Islet of Langerhans (tissue), 1 donor: ENCODE results near the gene FKRP.

Source experiments
- FAIRE-seq: peaks from one replicate; lab custom pipeline; 2011; peaks lifted over from hg19 to GRCh38; lab: Jason Lieb, UNC

FKRP gene

DNA sequence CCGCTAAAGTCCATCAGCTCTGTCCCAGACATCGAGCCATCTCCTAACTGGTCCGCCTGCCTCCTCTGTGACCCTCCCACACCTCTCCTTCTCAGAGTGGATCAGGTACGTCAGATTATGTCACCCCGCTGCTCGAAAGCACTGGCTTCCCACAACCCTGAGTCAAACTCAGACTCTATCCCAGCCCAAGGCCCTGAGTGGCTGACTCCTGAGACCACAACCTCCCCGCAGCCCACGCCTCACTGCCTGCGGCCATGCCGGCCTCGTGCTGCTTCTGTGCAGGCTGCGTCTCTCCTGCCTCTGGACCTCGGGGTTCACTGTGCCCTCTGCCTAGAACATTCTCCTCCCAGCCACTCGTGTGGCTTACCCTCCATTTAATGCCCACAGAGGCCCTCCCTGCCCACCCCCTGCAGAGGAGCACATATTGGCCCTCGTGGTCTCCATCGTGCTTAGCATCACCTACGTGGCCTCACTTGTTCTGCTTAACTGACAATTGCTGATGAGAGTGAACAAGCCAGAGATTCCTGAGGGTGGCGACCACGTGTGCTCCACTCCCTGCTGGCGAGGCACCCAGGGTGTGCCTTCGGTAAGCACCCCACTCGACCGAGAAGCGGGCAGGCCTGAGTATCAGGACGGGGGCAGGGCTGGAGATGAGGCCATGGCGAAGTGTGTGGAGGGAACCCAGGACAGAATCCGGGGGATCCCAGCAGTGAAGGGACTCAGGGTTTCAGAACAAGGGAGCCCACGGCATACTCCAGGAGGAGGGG is 13.5 kb upstream of the FKRP start:
- FAIRE-seq: no peak

DNA sequence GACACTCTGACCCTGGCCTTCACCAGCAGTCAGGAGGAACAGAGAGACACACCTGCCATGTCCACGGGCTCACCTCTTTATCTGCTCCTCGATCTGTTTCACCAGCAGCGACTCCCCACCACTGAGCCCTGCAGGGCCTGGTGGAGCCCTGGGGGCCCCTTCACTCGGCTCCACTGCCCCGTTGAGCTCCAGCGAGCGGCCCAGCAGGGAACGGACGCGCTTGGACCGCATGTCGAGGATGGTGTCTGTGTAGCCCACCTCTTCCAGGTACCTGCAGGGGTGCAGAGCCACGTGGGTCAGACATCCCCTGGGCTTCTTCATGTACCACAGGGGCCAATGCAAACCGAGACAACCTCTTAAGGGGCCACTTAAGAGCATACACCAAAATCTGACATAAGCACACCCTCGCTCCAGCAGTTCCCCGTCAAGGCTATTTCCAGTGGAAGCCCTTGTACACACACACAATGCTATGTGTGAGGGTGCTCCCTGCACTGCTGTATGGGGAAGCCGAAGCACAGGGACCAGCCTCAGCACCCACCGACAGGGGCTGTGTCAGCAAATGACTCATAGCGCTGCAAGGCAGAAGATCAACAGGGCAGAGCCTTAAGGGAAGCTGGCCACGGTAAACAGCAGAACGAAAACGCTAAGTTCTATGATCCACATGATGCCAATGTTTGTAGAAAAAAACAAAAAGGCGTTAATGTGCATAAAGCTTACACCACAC is 12.7 kb upstream of the FKRP start:
- FAIRE-seq: no peak

DNA sequence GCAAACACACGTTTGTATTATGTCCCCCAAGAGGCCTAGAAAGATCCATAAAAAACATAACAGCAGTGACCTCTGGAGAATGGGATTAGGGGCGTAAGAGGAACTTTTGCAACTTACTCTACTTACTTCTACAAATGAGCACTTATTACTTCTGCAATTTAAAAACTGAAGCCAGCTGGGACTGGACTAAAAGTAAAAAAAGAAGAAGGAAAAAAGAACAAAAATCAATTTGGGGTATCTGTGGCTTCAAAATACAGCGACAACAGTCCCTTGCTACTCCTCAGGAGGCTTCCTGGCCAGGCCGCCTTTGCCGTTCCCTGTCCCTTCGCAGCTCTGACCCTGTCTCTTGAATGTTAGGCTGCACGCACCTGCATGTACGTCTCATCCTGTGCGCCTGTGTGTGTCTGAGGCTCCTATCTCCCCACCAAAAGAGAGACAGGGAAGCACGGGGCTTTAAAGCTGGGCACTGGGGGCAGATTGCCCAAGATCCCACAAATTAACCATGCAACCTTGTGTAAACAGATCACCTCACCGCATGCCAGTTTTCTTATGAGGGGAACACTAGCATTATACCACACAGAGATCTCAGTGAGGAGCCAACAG is 12.1 kb upstream of the FKRP start:
- no peak for FAIRE-seq

DNA sequence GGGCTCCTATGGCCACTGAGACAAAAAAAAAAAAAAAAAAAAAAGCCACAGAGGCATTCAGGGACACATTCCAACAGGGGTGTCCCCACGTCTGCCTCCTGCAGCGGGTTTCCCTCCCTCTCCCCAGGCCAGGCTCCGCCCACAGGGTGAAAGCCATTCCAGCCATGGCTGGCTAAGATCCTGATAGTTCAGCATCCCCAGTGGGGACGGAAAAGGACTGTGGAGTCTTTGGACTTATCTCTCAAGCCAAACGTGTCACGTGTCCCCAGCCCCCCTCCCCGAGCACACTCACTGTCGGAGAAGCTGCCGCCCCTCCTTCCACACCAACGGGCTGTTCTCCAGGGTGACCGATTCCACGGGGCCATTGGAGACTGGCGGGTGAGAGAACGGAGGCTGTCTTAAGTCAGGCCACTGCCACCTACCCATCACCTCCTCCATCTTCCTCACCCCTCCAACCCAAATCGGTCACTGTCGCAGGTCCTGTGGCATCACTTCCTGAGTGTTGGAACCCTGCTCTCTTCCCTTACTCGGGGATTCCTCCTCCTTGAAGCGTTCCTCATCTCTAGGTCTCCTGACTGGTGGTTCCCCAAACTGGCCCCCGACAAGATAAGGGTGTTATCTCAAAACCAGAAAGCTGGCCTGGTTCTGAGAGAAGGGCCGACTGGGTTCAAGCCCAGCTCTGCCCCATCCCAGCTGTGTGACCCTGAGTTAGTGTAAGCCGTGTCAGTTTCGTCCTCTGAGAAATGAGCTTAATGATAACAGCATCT is 9.1 kb upstream of the FKRP start:
- no peak for FAIRE-seq

DNA sequence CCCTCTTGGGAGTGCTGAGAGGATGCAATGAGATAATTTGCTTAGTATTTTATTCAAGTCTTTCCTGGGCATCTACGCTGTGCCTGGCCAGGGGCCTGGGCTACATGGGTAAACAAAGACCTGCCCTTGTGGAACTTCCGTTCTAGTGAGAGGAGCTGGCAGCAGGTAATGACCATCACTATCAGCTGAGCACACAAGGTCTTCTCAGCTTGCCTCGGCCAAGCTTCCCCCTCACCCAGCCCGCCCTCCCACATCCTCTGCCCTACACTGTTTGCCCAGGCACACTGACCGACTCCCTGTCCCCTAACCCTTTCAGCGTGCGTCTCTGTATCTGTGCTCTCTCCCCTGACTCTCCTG is 8.6 kb upstream of the FKRP start:
- FAIRE-seq: no peak

DNA sequence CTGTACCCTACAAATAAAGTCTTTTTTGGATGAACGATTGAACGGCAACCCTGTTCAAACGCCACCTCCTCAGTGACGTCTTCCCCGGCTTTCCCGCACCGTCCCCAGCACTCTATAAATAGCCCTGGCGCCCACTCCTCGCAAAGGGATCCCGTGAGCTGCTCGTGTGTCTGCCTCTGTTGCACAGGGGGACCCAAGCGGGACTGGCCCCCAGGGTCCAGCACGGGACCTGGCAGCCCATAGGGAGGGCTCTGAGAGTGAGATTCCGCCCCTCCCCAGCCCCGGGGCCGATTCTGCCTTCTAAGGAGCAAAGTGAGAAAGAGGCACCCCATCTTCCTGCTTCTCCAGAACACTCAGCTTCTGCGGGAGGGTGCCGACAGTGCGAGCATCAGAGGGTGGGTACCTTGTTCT is 8.1 kb upstream of the FKRP start:
- no peak for FAIRE-seq

DNA sequence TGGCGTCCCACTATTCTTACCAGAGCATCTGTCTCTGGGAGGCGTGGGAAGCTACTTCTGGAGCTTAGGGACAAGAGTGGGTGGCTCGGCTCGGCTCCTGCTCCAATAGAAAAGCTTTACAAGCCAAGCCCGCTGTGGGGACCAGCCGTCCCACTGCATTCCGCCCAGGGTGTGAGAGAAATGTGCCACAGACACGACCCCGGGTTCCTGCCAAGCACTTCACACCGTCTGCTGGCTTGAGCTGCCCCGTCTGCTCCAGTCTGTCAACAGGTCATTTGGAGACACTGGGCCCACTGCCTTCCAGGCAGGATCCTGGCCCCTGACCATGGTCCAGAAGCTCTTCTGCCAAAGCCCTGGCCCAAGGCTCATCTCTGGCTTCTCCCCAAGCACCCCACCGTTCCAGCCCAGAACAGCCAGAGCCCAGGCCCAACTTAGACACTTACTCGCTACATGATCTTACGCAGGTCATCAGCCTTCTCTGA is 6.5 kb upstream of the FKRP start:
- no peak for FAIRE-seq

DNA sequence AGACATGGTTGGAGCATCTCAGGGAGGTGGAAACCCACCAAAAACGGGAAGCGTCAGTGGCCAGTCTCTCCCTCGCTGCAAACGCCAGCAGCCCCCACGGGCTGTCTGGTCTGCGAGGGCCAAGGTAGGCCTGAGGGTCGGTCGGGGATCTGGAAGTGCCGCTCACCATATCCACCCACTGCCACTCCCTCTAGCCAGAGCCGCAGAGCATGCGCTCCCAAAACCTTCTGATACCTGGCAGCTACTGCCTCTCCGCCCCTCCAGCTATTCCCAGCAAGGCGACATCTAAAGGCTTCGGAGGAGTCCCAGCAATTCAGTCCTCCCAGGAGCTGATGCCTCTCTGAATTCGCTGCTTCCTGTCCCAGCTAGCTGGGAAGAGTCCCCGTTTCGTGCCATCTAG is 4.4 kb upstream of the FKRP start:
- FAIRE-seq: no peak

DNA sequence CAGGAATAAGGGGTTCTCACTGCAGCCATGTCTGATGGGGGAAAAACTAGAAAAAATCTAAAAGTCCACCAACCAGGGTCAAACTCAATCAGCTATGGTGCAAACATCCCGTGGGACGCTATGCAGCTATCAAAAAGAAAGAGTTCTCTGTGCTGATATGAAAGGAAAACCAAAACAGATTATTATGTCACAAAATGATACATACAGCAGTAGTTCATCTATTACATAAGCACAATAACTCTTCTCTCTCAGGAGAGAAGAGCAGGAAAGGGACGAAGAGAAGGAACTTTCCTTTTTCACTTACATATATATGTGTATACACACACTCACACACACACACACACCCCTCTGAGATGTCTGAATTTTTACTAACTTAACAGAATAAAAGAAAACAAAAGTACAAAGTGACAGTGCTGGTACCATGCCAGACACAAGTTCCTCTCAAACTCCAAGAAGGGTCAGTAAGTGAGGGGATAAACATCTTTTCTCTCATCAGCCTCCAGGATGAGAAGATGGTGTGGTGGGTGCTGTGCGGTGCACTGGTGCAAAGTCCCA is 2.9 kb upstream of the FKRP start:
- no peak for FAIRE-seq

DNA sequence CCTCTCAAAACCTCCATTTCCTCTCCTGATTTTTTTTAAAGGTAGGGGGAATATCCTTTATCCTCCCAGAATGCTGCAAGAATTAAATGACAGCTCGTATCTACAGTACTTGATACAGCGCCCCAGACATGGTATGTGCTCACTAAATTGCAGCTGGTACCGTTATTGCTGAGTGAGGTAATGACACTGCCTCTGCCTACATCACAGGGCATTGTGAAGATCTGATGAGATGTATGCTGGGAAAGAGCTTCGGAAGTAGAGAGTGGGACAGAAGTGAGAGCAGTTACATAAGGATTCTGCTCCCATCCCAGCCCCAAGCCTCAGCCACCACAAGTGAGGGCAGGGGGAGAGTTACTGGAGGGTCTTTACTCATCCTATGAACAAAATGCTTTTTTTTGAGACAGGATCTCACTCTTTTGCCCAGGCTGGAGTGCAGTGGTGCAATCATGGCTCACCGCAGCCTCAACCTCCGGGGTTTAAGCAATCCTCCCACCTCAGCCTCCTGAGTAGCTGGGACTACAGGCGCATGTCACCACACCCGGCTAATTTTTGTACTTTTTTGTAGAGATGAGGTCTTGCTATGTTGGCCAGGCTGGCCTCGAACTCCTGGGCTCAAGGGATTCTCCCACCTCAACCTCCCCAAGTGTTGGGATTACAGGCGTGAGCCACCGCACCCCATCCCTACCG is 1.7 kb upstream of the FKRP start:
- FAIRE-seq: no peak

DNA sequence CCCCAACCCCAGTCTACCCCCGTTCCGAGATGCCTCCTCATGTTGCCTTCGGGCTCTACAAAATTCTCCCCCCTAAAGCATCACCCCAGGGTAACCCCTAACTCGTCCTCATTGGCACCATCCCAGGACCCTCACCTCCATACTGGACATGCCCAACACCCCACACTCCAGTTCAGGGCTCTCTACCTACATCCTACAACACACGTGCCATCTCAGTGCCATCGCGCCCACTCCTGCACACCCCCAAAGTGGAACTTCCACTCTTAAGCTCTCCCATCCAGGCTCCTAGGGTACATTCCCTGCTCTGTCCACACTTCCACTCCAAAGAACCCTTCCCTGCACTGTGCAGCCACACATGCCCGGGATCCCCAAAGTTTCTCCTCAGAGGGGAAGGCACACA is 827 bp upstream of the FKRP start:
- no peak for FAIRE-seq

DNA sequence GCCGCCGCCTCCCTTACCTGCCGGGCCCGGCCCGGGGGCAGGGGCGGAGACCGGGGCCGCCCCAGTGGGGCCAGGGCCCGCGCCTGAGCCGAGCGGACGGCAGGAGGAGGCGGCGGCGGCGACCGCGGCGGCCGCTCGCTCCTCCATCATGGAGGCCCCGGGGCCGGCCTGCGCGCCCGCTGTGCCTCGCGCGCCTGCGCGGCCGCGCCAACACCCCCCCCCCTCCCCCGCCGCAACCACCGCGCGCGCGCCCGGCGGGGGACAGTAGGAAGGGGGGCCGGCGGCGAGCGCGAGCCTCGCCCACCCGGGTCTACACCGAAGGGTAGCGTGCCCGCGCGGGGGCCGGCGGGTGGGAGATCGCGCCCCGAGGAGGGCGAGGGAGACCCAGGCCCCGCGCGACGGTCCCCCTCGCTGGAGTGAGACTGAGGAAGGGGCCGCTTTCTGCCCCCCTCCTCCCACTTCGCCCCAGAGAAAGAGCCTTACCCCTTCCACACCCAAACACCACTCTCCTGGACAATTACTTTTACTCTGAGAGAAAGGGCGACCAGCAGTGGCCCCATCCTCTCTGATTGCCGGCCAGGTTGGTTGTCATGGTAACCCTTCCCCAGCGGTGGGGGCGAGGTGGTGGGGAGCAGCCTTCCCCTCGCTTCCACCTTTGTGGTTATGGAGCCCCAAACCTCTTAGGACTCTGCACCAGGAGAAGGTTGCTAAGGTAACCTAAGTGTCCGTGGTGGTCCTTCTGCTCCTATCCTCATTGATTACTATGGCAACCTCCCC is 612 bp downstream of the FKRP start, which contains the start of gene STRN4:
Gene STRN4 (minus strand): TSS at position 170 of the 777 bp plus-strand sequence. CDS start 20 bp downstream, at position 150.
- FAIRE-seq: no peak

DNA sequence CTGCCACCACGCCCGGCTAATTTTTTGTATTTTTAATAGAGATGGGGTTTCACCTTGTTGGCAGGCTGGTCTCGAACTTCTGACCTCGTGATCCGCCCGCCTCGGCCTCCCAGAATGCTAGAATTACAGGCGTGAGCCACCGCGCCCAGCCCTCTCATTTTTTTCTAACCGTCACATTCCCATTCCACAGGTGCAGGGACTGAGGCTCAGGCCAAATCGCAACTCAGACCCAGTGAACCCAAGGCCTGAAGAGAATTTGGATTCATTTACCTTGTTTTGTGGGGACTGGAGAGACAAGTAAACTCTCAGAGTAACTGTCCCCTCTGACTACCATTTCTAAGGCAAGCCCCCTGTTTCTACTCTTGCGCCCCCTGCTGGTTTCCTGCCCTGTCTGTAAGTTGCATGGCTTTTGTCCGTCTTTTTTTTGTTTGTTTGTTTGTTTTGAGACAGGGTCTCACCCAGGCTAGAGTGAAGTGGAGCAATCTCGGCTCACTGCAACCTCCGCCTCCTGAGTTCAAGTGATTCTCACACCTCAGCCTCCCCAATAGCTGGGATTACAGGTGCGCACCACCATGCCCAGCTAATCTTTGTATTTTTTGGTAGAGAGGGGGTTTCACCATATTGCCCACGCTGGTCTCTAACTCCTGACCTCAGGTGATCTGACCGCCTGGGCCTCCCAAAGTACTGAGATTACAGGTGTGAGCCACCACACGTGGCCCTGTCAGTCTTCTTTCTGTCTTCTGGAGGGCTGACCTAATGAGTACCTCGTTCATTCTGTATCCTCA is 2.7 kb downstream of the FKRP start:
- FAIRE-seq: no peak

DNA sequence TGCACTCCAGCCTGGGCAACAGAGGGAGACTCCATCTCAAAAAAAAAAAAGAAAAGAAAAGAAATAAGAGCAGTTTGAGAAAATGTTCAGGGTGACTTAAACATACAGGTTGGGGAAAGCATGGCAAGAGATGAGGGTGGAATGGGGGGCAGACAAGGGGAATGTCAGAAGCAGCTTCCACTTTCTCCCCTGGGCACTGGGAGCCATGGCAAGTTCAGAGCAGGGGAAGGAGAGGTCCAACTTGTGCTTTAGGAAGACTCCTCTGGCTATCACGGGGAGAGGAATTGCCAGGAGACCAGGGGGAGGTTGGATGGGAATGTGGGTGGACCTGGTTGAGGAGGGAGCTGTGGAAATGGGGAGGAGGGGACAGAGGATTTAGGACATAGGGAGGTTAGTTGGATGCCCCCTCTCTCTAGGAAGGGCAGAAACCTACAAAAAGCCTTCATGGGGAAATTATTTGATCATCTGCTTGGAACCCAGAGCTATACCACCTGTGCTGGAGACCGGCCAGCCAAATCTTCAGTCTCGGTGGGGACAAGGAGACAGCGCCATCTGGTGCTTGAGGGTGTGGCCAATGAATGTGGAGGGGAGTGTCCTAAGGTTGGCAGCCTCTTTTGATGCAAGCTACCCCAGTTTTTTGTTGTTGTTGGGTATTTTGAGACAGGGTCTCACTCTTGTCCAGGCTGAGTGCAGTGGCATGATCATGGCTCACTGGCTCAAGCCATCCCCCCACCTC is 7.7 kb downstream of the FKRP start:
- FAIRE-seq: no peak

DNA sequence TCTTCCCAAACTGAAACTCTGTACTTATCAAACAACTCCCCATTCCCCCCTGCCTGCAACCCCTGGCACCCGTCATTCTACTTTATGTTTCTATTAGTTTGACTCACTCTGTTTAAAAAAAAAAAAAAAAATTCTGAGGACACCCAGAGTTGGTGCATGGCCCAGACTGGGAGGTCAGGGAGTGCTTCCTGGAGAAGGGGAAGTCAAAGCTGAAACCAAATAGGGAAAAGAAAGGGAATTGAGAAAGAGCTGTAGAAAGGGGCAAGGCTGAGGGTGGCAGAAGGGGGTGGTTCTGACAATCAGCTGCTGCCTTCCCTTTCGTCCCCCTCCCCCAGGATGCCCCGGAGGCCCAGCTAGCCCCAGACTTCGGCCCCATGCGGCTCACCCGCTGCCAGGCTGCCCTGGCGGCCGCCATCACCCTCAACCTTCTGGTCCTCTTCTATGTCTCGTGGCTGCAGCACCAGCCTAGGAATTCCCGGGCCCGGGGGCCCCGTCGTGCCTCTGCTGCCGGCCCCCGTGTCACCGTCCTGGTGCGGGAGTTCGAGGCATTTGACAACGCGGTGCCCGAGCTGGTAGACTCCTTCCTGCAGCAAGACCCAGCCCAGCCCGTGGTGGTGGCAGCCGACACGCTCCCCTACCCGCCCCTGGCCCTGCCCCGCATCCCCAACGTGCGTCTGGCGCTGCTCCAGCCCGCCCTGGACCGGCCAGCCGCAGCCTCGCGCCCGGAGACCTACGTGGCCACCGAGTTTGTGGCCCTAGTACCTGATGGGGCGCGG is 9.4 kb downstream of the FKRP start:
- no peak for FAIRE-seq

DNA sequence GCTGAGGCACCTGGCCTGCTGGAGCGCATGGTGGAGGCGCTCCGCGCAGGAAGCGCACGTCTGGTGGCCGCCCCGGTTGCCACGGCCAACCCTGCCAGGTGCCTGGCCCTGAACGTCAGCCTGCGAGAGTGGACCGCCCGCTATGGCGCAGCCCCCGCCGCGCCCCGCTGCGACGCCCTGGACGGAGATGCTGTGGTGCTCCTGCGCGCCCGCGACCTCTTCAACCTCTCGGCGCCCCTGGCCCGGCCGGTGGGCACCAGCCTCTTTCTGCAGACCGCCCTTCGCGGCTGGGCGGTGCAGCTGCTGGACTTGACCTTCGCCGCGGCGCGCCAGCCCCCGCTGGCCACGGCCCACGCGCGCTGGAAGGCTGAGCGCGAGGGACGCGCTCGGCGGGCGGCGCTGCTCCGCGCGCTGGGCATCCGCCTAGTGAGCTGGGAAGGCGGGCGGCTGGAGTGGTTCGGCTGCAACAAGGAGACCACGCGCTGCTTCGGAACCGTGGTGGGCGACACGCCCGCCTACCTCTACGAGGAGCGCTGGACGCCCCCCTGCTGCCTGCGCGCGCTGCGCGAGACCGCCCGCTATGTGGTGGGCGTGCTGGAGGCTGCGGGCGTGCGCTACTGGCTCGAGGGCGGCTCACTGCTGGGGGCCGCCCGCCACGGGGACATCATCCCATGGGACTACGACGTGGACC is 10.1 kb downstream of the FKRP start:
- FAIRE-seq: no peak

DNA sequence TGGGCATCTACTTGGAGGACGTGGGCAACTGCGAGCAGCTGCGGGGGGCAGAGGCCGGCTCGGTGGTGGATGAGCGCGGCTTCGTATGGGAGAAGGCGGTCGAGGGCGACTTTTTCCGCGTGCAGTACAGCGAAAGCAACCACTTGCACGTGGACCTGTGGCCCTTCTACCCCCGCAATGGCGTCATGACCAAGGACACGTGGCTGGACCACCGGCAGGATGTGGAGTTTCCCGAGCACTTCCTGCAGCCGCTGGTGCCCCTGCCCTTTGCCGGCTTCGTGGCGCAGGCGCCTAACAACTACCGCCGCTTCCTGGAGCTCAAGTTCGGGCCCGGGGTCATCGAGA is 10.7 kb downstream of the FKRP start:
- FAIRE-seq: no peak

DNA sequence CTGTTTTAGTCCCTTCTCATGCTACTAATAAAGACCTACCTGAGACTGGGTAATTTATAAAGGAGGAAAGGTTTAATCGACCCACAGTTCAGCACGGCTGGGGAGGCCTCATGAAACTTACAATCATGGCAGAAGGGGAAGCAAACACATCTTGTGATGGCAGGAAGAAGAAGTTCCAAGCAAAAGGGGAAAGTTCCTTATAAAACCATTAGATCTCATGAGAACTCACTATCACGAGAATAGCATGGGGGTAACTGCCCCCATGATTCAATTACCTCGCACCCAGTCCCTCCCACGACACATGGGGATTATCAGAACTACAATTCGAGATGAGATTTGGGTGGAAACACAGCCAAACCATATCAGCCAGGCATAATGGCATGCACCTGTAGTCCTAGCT is 13.3 kb downstream of the FKRP start:
- FAIRE-seq: no peak
